ENCODE measurements around the gene TYK2. TPM values are rescaled to one million over a fixed set of nuclear protein-coding genes. Genes with fewer than 3 reads are reported as not detected.
"Not testable (repeated sequence)": the region's sequence is repeated elsewhere in the genome, so short reads cannot be mapped to it uniquely, and the experiment has no call there.

The TYK2 gene
- total RNA-seq, 2 experiments from 2014 or later = 191 to 199 TPM

- CTCF ChIA-PET = interaction anchor here (0.6 to 22.5 kb wide), 20 partner anchors 8 to 312 kb away, joined by 3 to 647 read pairs (median 3); partner anchors contain the start of genes CDC37, ICAM1, KEAP1 and PDE4A
- POLR2A ChIA-PET = interaction anchor here (3.0 to 4.3 kb wide), 2 partner anchors 8 to 12 kb away, joined by 12 to 27 read pairs; partner anchors contain the start of gene CDC37
These were observed 36.2 kb upstream of the TYK2 start for GRCh38 chr19:10416380-10417257.

GRCh38 chr19:10416083-10416379, 35.7 kb upstream of the TYK2 start:
- ChIA-PET CTCF (interaction anchor here (0.6 to 22.5 kb wide), 14 partner anchors 7 to 312 kb away, joined by 3 to 647 read pairs (median 3); partner anchors contain the start of genes CDC37, ICAM1, KEAP1 and PDE4A), POLR2A (interaction anchor here (4.3 kb wide), 1 partner anchor 11 kb away, joined by 27 read pairs; the partner anchor contains the start of gene CDC37)

- CTCF ChIA-PET = interaction anchor here (0.7 to 21.9 kb wide), 9 partner anchors 8 to 153 kb away, joined by 3 to 647 read pairs (median 5); partner anchors contain the start of genes CDC37 and PDE4A
- POLR2A ChIA-PET = interaction anchor here (0.6 to 1.5 kb wide), 8 partner anchors 8 to 1596 kb away, joined by 3 to 9 read pairs (median 4); partner anchors contain the start of genes CDC37 and PDE4A
These were observed 32.0 kb upstream of the TYK2 start for GRCh38 chr19:10412257-10412977.

DNA sequence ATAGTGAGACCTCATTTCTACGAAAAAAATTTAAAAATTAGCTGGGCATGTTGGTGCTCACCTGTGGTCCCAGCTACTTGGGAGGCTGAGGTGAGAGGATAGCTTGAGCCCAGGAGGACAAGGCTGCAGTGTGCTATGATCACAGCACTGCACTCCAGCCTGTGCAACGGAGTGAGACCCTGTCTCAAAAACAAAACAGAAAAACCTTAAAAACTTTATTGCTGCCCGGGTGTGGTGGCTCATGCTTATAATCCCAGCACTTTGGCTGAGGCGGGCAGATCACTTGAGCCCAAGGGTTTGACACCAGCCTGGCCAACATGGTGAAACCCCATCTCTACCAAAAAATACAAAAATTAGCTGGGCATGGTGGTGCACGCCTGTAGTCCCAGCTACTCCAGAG, 30.9 kb upstream of the TYK2 start:
- POLR2A ChIA-PET = interaction anchor here (0.7 to 1.4 kb wide), 2 partner anchors 16 to 30 kb away, joined by 3 to 5 read pairs; partner anchors contain the start of gene TYK2
- CTCF ChIA-PET = interaction anchor here (3.4 to 21.9 kb wide), 2 partner anchors 15 to 152 kb away, joined by 13 to 647 read pairs; partner anchors contain the start of gene PDE4A

DNA sequence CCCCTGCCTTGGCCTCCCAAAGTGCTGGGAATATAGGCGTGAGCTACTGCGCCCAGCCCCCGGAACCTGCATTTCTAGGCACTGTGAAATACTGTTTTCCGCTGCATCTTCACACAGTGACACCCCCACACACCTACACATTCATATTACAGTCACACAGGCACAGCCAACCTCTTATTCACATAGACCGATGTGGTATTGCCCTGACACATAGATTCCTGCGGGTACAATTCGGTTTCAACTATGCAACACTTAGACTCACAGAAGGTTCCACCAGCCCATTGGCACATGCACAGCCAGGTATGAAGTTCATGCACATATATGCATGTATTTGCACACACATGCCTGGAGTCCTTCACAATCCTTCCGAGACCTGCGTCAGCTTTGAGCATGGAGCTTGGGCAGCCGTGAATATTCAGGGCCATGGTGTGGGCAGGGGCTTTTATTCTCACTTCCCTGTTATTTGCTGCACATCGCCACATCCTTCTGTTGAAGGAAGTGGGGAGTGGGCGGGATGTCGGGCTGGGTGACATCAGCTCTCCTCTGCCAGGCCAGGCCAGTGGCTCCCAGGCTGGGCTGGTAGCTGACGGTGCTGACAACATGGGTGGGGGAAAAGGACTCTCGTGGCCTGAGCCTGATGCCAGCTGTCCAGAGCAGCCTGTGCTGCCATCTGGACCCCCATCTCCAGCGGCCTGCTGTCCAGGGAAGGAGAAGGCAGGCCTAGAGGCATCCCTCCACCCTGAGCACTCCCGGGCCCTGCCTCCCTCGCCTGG, 28.3 kb upstream of the TYK2 start:
- CTCF ChIA-PET = interaction anchor here (1.0 to 21.9 kb wide), 3 partner anchors 18 to 138 kb away, joined by 3 to 647 read pairs (median 4); partner anchors contain the start of genes ICAM1 and PDE4A
- POLR2A ChIA-PET = interaction anchor here (0.8 to 2.0 kb wide), 7 partner anchors 10 to 187 kb away, joined by 3 to 12 read pairs (median 4); partner anchors contain the start of genes ICAM1 and KEAP1

DNA sequence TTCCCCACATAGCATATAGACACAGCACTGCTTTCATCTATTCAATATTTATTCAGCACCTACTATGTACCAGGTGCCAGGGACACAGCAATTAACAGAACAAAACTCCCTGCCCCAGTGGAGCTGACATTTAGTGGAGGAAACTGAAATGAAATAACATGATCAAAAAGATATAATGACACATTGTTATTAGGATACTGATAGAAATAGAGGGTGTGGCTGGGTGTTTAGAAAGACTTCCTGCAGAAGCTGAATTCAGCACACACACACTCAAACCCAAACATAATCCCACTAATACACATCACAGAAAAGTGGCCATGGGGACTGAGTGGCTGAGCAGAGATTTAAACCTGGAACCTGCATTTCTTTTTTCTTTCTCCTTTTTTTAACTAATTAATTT, 26.7 kb upstream of the TYK2 start:
- POLR2A ChIA-PET = interaction anchor here (0.6 to 4.9 kb wide), 2 partner anchors 10 to 25 kb away, joined by 7 to 27 read pairs; no protein-coding TSS in a partner anchor
- CTCF ChIA-PET = interaction anchor here (0.6 to 21.9 kb wide), 5 partner anchors 19 to 141 kb away, joined by 3 to 647 read pairs (median 4); partner anchors contain the start of genes ICAM1 and PDE4A

- CTCF ChIA-PET = interaction anchor here (0.5 to 21.9 kb wide), 8 partner anchors 7 to 156 kb away, joined by 3 to 647 read pairs (median 3); partner anchors contain the start of gene PDE4A
- POLR2A ChIA-PET = interaction anchor here (0.6 to 4.9 kb wide), 6 partner anchors 11 to 97 kb away, joined by 3 to 27 read pairs (median 7); no protein-coding TSS in a partner anchor
These were observed 25.8 kb upstream of the TYK2 start for GRCh38 chr19:10406191-10406590.

DNA sequence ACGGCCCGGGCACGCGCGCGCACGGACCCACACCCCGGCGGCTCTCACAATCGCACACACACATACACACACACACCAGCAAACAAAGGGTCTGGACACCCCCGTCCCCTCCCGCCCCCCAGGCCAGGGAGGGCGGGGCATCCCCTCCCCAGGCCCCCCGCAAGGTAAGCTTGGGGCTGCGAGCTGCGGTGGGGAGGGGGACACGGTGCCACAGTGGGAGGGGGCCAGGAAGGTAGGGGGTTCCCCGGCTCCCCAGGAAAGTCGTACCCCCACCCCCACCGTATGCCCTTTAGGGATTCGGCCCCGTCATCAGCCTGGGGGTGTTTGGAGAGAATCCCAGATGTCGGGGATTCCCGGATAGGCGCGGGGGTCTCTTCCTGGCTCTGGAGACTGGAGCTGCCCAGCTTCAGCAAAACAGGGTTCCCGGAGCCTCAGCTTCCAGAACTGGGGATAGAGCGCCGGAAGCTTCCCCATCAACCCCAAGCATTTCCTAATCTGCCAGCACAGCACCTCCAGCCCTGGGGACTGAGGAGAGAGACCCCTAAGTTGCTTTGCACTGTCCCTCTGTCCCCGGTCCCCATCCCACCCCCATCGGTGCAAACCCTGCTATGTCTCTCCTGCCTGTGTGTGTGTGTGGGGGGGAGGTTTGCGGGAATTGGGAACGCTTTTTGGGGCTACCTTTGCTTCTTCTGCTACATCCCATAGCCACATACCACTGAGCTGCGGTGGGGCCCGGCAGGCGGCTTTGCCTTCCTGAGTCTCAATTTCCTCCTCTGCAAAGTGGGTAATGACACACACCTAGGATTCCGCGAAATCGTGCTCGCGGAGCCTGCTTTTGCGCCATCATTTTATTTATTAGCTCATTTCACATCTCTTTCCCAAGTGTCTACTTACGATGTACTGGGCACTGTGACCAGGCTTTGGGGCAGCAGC, 24.8 kb upstream of the TYK2 start:
- CTCF ChIA-PET = interaction anchor here (0.7 to 21.9 kb wide), 16 partner anchors 8 to 239 kb away, joined by 3 to 647 read pairs (median 5); partner anchors contain the start of genes KRI1, PDE4A and RAVER1

GRCh38 chr19:10403137-10404021, 23.0 kb upstream of the TYK2 start, which contains the start of gene CDC37:
Gene CDC37, minus strand, starts transcription at chr19:10403542. Its CDS starts 63 bp downstream, at chr19:10403479.
- ChIA-PET CTCF (interaction anchor here (0.6 to 21.9 kb wide), 25 partner anchors 10 to 255 kb away, joined by 3 to 647 read pairs (median 4); partner anchors contain the start of genes KRI1 and PDE4A), POLR2A (interaction anchor here (0.5 to 4.9 kb wide), 5 partner anchors 9 to 25 kb away, joined by 3 to 27 read pairs (median 7); partner anchors contain the start of gene PDE4A)

More for the DNA sequence above, 24.8 kb upstream of the TYK2 start:
- POLR2A ChIA-PET = interaction anchor here (0.7 to 4.9 kb wide), 6 partner anchors 12 to 48 kb away, joined by 3 to 27 read pairs (median 7); no protein-coding TSS in a partner anchor

DNA sequence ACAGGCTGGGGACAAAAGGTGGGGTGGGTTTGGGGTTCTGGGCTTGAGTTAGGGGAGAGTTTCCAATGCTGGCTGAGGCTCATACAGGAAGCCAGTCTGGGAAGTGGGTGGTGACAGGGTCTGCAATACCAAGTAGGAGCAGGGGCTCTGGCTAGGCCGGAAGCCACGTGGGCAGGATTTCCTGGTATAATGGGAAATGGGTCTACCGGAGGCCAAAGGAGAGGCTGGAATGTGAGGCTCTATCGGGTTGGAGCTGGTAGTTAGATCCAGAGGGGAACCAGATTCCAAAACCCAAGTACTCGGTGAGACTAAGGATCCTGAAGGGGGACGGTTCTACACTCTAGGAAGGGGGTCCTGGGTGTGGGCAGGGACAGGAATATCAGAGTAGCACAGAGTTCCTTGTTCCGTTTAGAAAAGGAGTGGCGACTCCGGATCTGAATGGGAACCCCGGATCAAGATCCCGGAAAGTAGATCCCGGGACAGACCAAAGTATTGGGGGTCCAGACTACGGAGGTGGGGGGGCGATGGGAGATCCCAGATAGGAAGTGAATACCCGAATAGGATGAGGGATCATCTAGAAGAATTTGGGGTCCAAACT, 22.2 kb upstream of the TYK2 start:
- ChIA-PET POLR2A (interaction anchor here (4.9 kb wide), 1 partner anchor 15 kb away, joined by 27 read pairs; no protein-coding TSS in a partner anchor), CTCF (interaction anchor here (2.0 to 21.9 kb wide), 7 partner anchors 11 to 149 kb away, joined by 5 to 647 read pairs (median 10); partner anchors contain the start of genes ICAM1 and PDE4A)

- CTCF ChIA-PET = interaction anchor here (0.8 to 21.9 kb wide), 7 partner anchors 9 to 142 kb away, joined by 3 to 647 read pairs (median 4); partner anchors contain the start of genes ICAM1 and PDE4A
- POLR2A ChIA-PET = no interaction called here
These were observed 19.5 kb upstream of the TYK2 start for GRCh38 chr19:10399878-10400277.

GRCh38 chr19:10399340-10399739, 19.0 kb upstream of the TYK2 start:
- POLR2A ChIA-PET = not testable (repeated sequence)
- CTCF ChIA-PET = interaction anchor here (0.8 to 21.9 kb wide), 6 partner anchors 9 to 141 kb away, joined by 3 to 647 read pairs (median 4); partner anchors contain the start of gene PDE4A

DNA sequence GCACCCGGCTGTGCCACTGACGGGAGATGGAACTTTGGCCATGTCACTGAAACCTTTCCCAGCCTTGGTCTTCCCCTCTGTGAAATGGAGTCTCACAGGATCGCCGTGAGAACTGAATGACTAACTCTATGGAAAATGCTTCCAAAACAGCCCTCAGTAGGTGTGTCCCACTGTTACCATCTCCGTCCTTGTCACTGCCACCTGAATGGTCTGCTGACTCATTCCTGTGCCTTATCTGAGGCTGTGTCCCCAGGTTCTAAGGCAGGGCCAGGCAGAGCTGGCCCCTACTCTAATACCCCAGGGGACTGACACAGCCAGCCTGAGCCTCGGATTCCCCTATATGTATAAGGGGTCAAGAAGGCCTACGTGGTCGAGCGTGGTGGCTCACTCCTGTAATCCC, 18.4 kb upstream of the TYK2 start:
- CTCF ChIA-PET = interaction anchor here (0.8 to 21.9 kb wide), 5 partner anchors 8 to 141 kb away, joined by 3 to 647 read pairs (median 4); partner anchors contain the start of gene PDE4A
- POLR2A ChIA-PET = no interaction called here

- POLR2A ChIA-PET = no interaction called here
- CTCF ChIA-PET = interaction anchor here (0.6 to 1.0 kb wide), 2 partner anchors 137 to 1404 kb away, joined by 3 to 5 read pairs; no protein-coding TSS in a partner anchor
These were observed 15.5 kb upstream of the TYK2 start for GRCh38 chr19:10395917-10396316.

GRCh38 chr19:10395436-10395835, 15.1 kb upstream of the TYK2 start:
- ChIA-PET CTCF (interaction anchor here (0.6 kb wide), 1 partner anchor 1405 kb away, joined by 5 read pairs; no protein-coding TSS in a partner anchor), POLR2A (no interaction called here)

Measured in activated CD8-positive, alpha-beta memory T cell treated with anti-CD3 and anti-CD28 coated beads for 36 hours (primary cell).